ENCODE results near the gene OTOS. TPM values are rescaled to one million over a fixed set of nuclear protein-coding genes. Genes with fewer than 3 reads are reported as not detected.

Gene OTOS
- total RNA-seq, 2 donors from 2014 or later = not detected

DNA sequence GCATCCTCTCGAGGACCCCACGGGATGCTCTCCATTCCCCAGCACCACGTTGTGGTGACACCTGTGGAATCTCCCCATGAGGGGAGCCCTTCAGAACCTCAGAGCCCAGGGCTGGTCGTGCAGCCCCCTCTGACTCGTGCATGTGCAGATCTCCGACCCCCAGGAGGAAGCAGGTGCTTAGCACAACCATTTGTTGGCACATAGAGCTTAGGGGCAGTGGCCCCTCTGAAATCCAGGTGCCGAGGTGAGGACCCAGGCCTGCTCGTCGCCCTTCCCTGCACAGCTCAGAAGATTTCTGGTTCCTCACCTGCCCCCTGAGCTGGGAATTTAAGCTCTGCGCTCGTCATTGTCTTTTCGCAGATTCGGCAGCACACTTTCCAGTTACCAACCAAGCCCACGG is 1.3 kb upstream of the OTOS start:
- intact Hi-C loops (cut with DNase I) = loop anchor here (5.0 to 10.0 kb wide), 3 partner anchors 84 to 1104 kb away; no protein-coding TSS in a partner anchor
- Histone ChIP-seq H3K27ac (no peak overlapping the region), H3K4me3 (no peak overlapping the region), H3K9me3 (no peaks in the 10 kb centered on the region), H3K27me3 (no peaks in the 10 kb centered on the region), H3K4me1 (peaks cover 10% of the 10 kb centered on the region), H3K36me3 (replicated peaks in 1 of 2; ENCODE audit: insufficient read depth in 1 of 2, low read depth in 2 of 2) (no peaks in the 10 kb centered on the region)
- no peak for ATAC-seq
- no peak for DNase-seq
- WGBS, 2 donors = 61 to 65% methylated on average over 13 to 14 of the region's 14 CpGs
- TF ChIP-seq, protein P1, sequence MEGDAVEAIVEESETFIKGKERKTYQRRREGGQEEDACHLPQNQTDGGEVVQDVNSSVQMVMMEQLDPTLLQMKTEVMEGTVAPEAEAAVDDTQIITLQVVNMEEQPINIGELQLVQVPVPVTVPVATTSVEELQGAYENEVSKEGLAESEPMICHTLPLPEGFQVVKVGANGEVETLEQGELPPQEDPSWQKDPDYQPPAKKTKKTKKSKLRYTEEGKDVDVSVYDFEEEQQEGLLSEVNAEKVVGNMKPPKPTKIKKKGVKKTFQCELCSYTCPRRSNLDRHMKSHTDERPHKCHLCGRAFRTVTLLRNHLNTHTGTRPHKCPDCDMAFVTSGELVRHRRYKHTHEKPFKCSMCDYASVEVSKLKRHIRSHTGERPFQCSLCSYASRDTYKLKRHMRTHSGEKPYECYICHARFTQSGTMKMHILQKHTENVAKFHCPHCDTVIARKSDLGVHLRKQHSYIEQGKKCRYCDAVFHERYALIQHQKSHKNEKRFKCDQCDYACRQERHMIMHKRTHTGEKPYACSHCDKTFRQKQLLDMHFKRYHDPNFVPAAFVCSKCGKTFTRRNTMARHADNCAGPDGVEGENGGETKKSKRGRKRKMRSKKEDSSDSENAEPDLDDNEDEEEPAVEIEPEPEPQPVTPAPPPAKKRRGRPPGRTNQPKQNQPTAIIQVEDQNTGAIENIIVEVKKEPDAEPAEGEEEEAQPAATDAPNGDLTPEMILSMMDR (IDR thresholded peaks at IDR 0.05) = no peak
- TF ChIP-seq POLR2A (IDR thresholded peaks at IDR 0.05) = no peak

DNA sequence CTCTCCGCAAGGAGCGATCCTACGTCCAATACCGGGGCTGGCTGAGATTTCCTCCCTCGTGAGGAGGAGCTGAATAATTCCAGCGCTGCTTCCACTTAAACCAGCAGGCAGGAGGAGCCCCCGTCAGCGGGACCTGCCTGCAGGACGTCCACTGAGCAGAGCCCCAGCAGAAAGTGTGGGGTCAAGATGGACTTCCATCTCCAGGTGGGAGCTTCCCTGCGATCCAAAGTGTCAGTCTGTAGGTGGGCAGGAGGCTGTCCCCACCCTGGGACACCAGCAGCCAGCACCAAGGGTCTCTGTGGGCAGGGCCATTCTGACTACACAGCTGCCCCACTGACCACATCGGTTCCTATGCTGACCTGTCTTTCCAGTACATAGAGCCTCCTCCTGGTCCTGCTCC is 462 bp upstream of the OTOS start:
- intact Hi-C loops (cut with DNase I) = loop anchor here (5.0 to 10.0 kb wide), 3 partner anchors 84 to 1104 kb away; no protein-coding TSS in a partner anchor
- no peak overlapping the region for H3K27ac ChIP-seq
- TF ChIP-seq, protein P1 (IDR thresholded peaks at IDR 0.05) = no peak
- no peak for TF ChIP-seq POLR2A (IDR thresholded peaks at IDR 0.05)
- H3K4me1 ChIP-seq = peaks cover 13% of the 10 kb centered on the region
- H3K27me3 ChIP-seq = no peaks in the 10 kb centered on the region
- ATAC-seq (no peak), DNase-seq (no peak)
- H3K9me3 ChIP-seq = no peaks in the 10 kb centered on the region
- no peaks in the 10 kb centered on the region for H3K36me3 ChIP-seq (replicated peaks in 1 of 2; ENCODE audit: insufficient read depth in 1 of 2, low read depth in 2 of 2)
- WGBS, 2 donors = 58 to 62% methylated on average over 7 to 11 of the region's 11 CpGs
- no peak overlapping the region for H3K4me3 ChIP-seq

DNA sequence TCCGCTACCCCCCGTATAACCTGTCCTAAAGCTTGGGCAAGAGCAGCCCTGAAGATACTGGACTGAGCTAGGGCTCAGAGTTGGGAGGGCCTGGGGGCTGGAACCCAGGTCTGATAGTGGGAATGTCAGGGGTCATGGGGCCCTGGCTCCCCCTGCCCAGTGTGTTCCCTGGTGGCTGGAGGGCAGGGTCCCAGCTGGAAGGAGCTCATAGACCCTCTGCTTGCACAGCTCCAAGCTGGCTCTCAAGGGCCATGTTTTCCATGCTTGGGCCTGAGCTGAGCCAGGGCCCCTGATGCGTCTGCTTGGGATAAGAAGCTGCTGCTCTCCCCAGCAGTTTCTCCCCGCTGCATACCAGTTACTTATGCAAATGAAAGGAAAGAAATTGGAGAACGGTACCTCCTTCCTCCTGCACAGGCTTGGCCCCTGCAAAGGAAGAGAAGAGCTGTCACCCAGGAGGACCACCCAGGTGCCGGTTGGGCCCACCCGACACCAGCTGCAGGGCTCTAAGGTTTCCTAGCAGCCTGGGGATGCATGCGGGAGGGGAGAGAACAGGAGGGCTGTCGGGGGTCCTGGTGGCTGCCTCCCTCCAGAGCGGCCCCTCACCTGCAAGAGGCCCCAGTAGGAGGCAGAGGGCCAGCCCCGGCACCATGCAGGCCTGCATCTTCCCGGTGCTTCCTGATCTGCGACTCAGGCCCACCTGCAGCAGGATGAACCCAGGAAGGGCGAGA is 628 bp downstream of the OTOS start:
- intact Hi-C loops (cut with DNase I) = loop anchor here (5.0 to 10.0 kb wide), 3 partner anchors 83 to 1103 kb away; no protein-coding TSS in a partner anchor
- no peak for TF ChIP-seq POLR2A (IDR thresholded peaks at IDR 0.05)
- TF ChIP-seq, protein P1 (IDR thresholded peaks at IDR 0.05) = no peak
- no peak overlapping the region for H3K27ac ChIP-seq
- H3K4me3 ChIP-seq = no peak overlapping the region
- H3K9me3 ChIP-seq = no peaks in the 10 kb centered on the region
- H3K4me1 ChIP-seq = peaks cover 21% of the 10 kb centered on the region
- DNase-seq (peak in 1 of 4 donors; percentile 8), ATAC-seq (no peak)
- no peaks in the 10 kb centered on the region for H3K27me3 ChIP-seq
- WGBS, 2 donors = 57 to 59% methylated on average over 12 to 14 of the region's 14 CpGs
- no peaks in the 10 kb centered on the region for H3K36me3 ChIP-seq (replicated peaks in 1 of 2; ENCODE audit: insufficient read depth in 1 of 2, low read depth in 2 of 2)

DNA sequence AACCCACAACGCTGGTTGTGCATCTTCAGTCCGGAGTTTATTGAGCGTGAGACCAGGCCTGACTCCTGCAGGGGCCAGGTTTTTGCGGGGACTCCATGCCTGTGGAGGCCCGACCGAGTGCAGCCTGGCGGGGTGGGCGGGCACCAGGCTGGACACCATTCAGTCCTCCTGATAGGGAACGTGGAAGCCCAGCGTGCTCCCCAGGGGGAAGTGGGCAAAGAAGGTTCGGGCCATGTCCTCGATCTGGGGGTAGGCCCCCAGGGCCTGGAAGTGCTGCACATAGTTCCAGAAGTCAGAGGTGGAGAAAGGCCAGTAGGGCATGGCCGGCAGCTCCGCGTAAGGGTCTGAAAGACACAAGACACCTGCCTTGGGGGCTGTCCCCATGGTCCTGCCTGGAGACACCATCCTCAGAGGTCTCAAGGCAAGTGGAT is 1.4 kb downstream of the OTOS start:
- 84 to 85% methylated on average over 14 to 15 of the region's 15 CpGs for WGBS, 2 donors
- peaks cover 27% of the 10 kb centered on the region for H3K4me1 ChIP-seq
- no peaks in the 10 kb centered on the region for H3K27me3 ChIP-seq
- peak in 1 of 4 donors; percentile 8 for DNase-seq
- H3K4me3 ChIP-seq = no peak overlapping the region
- TF ChIP-seq, protein P1 (IDR thresholded peaks at IDR 0.05) = no peak
- no peak for TF ChIP-seq POLR2A (IDR thresholded peaks at IDR 0.05)
- H3K9me3 ChIP-seq = no peaks in the 10 kb centered on the region
- intact Hi-C loops (cut with DNase I) = no loop called here
- H3K27ac ChIP-seq = no peak overlapping the region
- H3K36me3 ChIP-seq (replicated peaks in 1 of 2; ENCODE audit: insufficient read depth in 1 of 2, low read depth in 2 of 2) = no peaks in the 10 kb centered on the region
- no peak for ATAC-seq
